Keratinocyte (primary cell): ENCODE measurements around the gene XBP1. TPM values are rescaled to one million over a fixed set of nuclear protein-coding genes. Genes with fewer than 3 reads are reported as not detected.

Source experiments
- polyA plus RNA-seq, 5 experiments: library from polyadenylated mRNA; depleted of rRNA in 3 of 5; stranded (reverse) in 3 of 5; stranded (forward) in 1 of 5; unstranded in 1 of 5; fragments of >200 nt; gene quantifications; 1 replicate in 1 of 5; 2 replicates in 3 of 5; 3 replicates in 1 of 5; pipeline versions ENCODE4 v1.2.1 to v1.2.3, GENCODE V29; 2011 to 2012; ENCODE audit warnings: missing spikeins in 2 of 5, low read depth in 1 of 5, low replicate concordance in 1 of 5
- small RNA-seq, 3 experiments: library from RNA; depleted of rRNA; stranded (forward); fragments of <200 nt; gene quantifications; one replicate each; pipeline ENCODE3, GENCODE V24; 2012; ENCODE audit warnings: low read depth in 3 of 3, low replicate concordance in 1 of 3; ENCODE audit not compliant: insufficient read length in 3 of 3

XBP1 gene
- polyA plus RNA-seq, 1 donor (not counting 4 experiments of a cell fraction or from before 2014, with no cell fraction given) = 88.7 TPM

Small RNA genes lying within 50 kb of the gene (small RNA-seq; reads per million reads assigned to genes)
- gene Z93930.1 = 0 reads per million in 3 experiments

Other genes starting within 250 kb of the XBP1 start
- gene TTC28, start 120.7 kb downstream of the XBP1 start, polyA plus RNA-seq = 0.66 to 1.6 TPM (median 0.94 TPM) in 3 replicates
- gene CHEK2, start 58.7 kb downstream of the XBP1 start, polyA plus RNA-seq = 18.9 to 29.5 TPM (median 28.2 TPM) in 3 replicates
- gene HSCB, start 58.5 kb downstream of the XBP1 start, polyA plus RNA-seq = 8.9 to 13.8 TPM (median 12.5 TPM) in 3 replicates
- 3.3 to 8.8 TPM (median 4.9 TPM) in 3 replicates for gene CCDC117, start 27.9 kb downstream of the XBP1 start, polyA plus RNA-seq
- gene ZNRF3, start 83.0 kb upstream of the XBP1 start, polyA plus RNA-seq = 2.1 to 4.0 TPM (median 2.6 TPM) in 3 replicates